Measurements from ENCODE around the gene RAPGEF1. TPM values are rescaled to one million over a fixed set of nuclear protein-coding genes. Genes with fewer than 3 reads are reported as not detected.

The RAPGEF1 gene
- total and polyA plus RNA-seq, 7 donors, result 72.3 to 319 (median 268) TPM

DNA sequence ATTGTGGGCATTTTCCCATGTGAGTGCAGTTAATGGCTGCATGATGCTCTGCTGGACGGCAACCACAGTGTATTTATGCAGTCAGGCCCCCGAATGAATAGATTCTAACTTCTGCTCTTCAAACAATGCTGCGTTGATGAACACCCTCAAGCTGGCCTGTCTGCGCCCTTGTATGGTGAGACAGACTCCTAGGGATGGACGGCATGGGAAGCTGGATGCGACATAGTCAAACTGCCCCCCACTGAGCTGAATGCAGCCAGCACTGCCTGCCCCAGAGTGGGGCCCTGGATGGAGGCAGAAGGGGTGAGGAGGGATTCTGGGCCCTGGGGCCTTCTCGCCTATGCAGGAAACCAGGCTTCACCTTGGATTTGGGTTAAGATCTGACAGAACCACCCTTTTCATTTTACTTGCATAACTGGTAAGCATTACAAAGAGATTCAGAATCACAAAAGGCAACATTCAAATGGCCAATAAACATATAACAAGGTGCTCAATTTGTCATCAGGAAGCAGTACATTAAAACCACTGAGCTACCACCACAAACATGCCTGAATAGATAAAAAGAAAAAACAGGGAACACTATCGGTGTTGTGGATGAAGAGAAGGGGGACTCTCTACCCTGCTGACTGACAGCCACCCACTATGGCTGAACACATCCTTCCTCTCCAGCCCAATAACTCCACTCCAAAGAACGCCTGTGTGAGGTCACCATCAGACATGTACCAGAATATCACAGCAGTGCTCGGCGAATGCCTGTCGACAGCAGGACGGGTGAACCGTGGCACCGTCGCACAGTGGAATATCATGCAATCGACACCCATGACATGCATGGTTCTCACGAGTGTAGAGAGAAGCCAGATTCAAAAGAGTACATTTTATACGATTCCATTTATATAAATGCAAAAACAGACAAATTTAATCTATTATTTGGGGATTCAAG lies 79.1 kb downstream of the RAPGEF1 start:
- H3K4me3 ChIP-seq, result no peak overlapping the region
- no peak overlapping the region for H3K27ac ChIP-seq
- ATAC-seq (no peak), DNase-seq (no peak)
- H3K9me3 ChIP-seq, result no peaks in the 10 kb centered on the region
- H3K36me3 ChIP-seq (ENCODE audit: insufficient read depth in 1 of 2, low read depth in 1 of 2), result no peaks in the 10 kb centered on the region
- intact Hi-C loops (cut with DNase I), result loop anchor here in 1 of 2 donors (5.0 kb wide), 1 partner anchor 38 kb away; no protein-coding TSS in a partner anchor
- no peaks in the 10 kb centered on the region for H3K27me3 ChIP-seq (ENCODE audit: insufficient read depth in 3 of 3, low read length in 2 of 3)
- TF ChIP-seq, protein P1, sequence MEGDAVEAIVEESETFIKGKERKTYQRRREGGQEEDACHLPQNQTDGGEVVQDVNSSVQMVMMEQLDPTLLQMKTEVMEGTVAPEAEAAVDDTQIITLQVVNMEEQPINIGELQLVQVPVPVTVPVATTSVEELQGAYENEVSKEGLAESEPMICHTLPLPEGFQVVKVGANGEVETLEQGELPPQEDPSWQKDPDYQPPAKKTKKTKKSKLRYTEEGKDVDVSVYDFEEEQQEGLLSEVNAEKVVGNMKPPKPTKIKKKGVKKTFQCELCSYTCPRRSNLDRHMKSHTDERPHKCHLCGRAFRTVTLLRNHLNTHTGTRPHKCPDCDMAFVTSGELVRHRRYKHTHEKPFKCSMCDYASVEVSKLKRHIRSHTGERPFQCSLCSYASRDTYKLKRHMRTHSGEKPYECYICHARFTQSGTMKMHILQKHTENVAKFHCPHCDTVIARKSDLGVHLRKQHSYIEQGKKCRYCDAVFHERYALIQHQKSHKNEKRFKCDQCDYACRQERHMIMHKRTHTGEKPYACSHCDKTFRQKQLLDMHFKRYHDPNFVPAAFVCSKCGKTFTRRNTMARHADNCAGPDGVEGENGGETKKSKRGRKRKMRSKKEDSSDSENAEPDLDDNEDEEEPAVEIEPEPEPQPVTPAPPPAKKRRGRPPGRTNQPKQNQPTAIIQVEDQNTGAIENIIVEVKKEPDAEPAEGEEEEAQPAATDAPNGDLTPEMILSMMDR (IDR thresholded peaks at IDR 0.05), result no peak
- H3K4me1 ChIP-seq, result peaks cover 53% of the 10 kb centered on the region
- 89 to 91% (median 90%) methylated on average over 19 of the region's 19 CpGs for WGBS, 3 donors

DNA sequence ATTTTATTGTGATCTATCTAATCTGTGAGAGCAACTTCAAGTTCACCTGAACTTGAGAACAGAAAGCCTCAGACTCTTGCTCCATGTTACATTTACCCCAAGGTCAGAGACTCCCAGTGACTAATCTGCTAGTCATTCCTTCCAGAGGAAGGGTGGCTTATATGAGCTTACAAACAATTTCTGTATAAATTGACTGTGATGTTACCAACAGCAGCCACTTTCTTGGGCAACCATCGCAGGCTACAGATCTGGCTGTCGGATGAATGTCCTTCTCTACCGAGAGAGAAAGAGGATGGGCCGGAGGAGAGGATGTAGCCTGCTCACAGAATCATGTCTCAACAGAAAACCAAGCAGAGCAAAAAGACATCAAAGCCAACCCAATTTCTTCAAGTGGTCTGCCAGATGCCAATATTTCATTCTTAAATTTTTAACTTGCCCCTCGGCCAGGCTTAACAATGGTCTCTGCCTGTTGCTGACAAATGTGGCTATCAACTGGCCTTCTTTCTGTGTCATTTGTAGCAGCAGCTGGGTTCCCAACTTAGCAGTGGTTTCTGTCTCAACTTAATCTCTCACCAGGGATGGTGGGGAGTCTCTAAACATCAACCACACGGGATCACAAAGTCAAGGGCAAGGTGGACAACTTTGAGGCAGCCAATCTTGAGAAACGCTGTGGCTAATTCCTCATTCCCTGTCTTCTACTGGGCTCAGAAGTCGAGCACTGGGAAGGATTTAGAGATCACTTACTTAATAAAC lies 81.3 kb downstream of the RAPGEF1 start:
- Histone ChIP-seq H3K4me3 (no peak overlapping the region), H3K27ac (peak overlapping the region; percentile 74), H3K9me3 (no peaks in the 10 kb centered on the region), H3K36me3 (ENCODE audit: insufficient read depth in 1 of 2, low read depth in 1 of 2) (no peaks in the 10 kb centered on the region), H3K27me3 (ENCODE audit: insufficient read depth in 3 of 3, low read length in 2 of 3) (no peaks in the 10 kb centered on the region), H3K4me1 (peaks cover 71% of the 10 kb centered on the region)
- TF ChIP-seq, protein P1 (IDR thresholded peaks at IDR 0.05), result no peak
- DNase-seq (no peak), ATAC-seq (peak; percentile 57 to 69 (median 62))
- WGBS, 3 donors, result 70 to 78% (median 71%) methylated on average over 8 of the region's 8 CpGs
- intact Hi-C loops (cut with DNase I), result loop anchor here in 1 of 2 donors (5.0 kb wide), 1 partner anchor 79 kb away; no protein-coding TSS in a partner anchor

DNA sequence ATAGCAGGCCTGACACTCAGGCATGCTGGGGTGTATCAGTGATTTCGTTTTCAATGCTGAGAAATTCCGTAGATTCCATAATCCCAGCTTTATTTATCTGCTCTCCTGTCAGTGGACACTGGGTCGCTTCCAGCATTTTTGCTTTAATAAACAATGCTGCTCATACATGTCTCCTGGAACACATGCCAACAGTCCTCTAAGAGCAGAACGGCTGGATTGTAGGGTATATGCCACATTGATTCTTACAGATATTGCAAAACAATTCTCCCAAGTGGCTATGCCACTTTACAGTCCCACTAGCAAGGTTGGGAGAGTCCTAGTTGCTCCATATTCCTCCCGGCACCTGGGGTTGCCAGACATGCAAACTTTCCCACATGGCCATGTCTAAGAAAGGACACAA lies 81.9 kb downstream of the RAPGEF1 start:
- Histone ChIP-seq H3K4me3 (no peak overlapping the region), H3K36me3 (ENCODE audit: insufficient read depth in 1 of 2, low read depth in 1 of 2) (no peaks in the 10 kb centered on the region), H3K9me3 (no peaks in the 10 kb centered on the region), H3K27ac (peak overlapping the region; percentile 74), H3K4me1 (peaks cover 76% of the 10 kb centered on the region), H3K27me3 (ENCODE audit: insufficient read depth in 3 of 3, low read length in 2 of 3) (no peaks in the 10 kb centered on the region)
- DNase-seq, result no peak
- ATAC-seq, result no peak
- WGBS, 3 donors, result 70 to 78% (median 73%) methylated on average over 5 of the region's 5 CpGs
- TF ChIP-seq, protein P1 (IDR thresholded peaks at IDR 0.05), result no peak
- intact Hi-C loops (cut with DNase I), result loop anchor here (2.0 to 5.0 kb wide), 2 partner anchors 79 to 83 kb away; partner anchors contain the start of gene RAPGEF1 (in 1 of the 2)

DNA sequence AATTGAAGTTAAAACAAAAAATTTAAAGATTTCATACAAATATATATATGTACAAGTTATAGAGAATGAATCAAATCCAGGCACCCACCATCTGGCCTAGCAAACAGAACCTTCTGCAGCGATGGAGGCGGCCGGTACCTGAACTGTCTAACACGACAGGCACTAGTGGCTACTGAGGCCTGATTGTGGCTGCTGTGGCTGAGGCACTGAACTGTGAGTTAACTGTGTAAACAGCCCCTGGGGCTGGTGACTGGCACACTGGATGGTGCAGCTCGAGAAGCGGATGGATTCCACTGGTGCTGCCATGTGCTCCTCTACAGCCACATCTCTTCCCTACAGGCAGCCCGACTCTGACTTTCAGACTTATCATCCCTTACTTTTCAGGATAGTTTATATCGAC lies 82.4 kb downstream of the RAPGEF1 start:
- Histone ChIP-seq H3K27me3 (ENCODE audit: insufficient read depth in 3 of 3, low read length in 2 of 3) (no peaks in the 10 kb centered on the region), H3K36me3 (ENCODE audit: insufficient read depth in 1 of 2, low read depth in 1 of 2) (no peaks in the 10 kb centered on the region), H3K9me3 (no peaks in the 10 kb centered on the region), H3K4me3 (no peak overlapping the region), H3K4me1 (peaks cover 80% of the 10 kb centered on the region), H3K27ac (peak overlapping the region; percentile 74)
- peak in 2 of 4 donors; percentile 10 to 29 for ATAC-seq
- TF ChIP-seq, protein P1 (IDR thresholded peaks at IDR 0.05), result no peak
- intact Hi-C loops (cut with DNase I), result loop anchor here (2.0 to 5.0 kb wide), 2 partner anchors 80 to 83 kb away; partner anchors contain the start of gene RAPGEF1 (in 1 of the 2)
- DNase-seq, result no peak
- 88 to 94% (median 90%) methylated on average over 8 of the region's 8 CpGs for WGBS, 3 donors

All from psoas muscle (tissue), 8 donors.